B cell (primary cell): ENCODE results near the gene TNXB. TPM values are rescaled to one million over a fixed set of nuclear protein-coding genes. Genes with fewer than 3 reads are reported as not detected.

Experiments used
- ATAC-seq: fragments of 200-7000 bp; cut with Tn5 transposase; one replicate; pipeline ENCODE4 v1.10.0; 2021; ENCODE audit warnings: low read depth, mild to moderate bottlenecking, moderate number of reproducible peaks, moderate library complexity
- CTCF ChIA-PET: fragments of 350-600 bp; sonication (Branson Sonifier 250); formaldehyde crosslinking; loops from one replicate; lab custom pipeline; 2021; ENCODE audit warnings: antibody characterized with exemption, inconsistent platforms; lab: Charles Lee
- POLR2A ChIA-PET: fragments of 350-600 bp; sonication (Branson Sonifier 250); formaldehyde crosslinking; loops from one replicate; lab custom pipeline; 2021; ENCODE audit warnings: antibody characterized with exemption; lab: Charles Lee
- DNase-seq: peaks from one replicate; pipeline ENCODE4 v3.0.0; 2013
- H2AFZ ChIP-seq: 2 replicates; pipeline ENCODE4 v1.6.1; 2012; ENCODE audit warnings: mild to moderate bottlenecking, low read depth, low read length; ENCODE audit not compliant: insufficient read depth, poor library complexity, severe bottlenecking
- H3K27ac ChIP-seq, 2 donors: 1 replicate in 1 of 2; 2 replicates in 1 of 2; pipeline ENCODE4 v1.5.1; 2012 to 2013; ENCODE audit warnings: low read length in 2 of 2, mild to moderate bottlenecking in 2 of 2, moderate library complexity in 1 of 2
- H3K27me3 ChIP-seq, 4 experiments: fragments of 200-600 bp in 1 of 4; sonication (generic) in 1 of 4; replicated peaks in 1 of 4; 1 replicate in 2 of 4; 2 replicates in 2 of 4; pipeline versions ENCODE4 v1.6.1 to v1.7.0; 2013 to 2016; ENCODE audit warnings: low read length in 3 of 4, mild to moderate bottlenecking in 2 of 4, mixed read lengths in 1 of 4, moderate library complexity in 1 of 4; ENCODE audit not compliant: insufficient read depth in 4 of 4, control insufficient read depth in 3 of 4; ENCODE audit errors: control extremely low read depth in 1 of 4
- H3K36me3 ChIP-seq, 2 experiments: replicated peaks in 1 of 2; 1 replicate in 1 of 2; 2 replicates in 1 of 2; pipeline versions ENCODE4 v1.6.1 to v1.7.1; 2013; ENCODE audit warnings: low read length in 1 of 2; ENCODE audit not compliant: insufficient read depth in 2 of 2, control insufficient read depth in 1 of 2; ENCODE audit errors: control extremely low read depth in 1 of 2, extremely low read depth in 1 of 2
- H3K4me1 ChIP-seq, 2 donors: fragments of 200-600 bp in 1 of 2; sonication (generic) in 1 of 2; 1 replicate in 1 of 2; 2 replicates in 1 of 2; pipeline versions ENCODE4 v1.5.1 to v1.6.1; 2013 to 2017; ENCODE audit warnings: low read length in 2 of 2; ENCODE audit not compliant: control insufficient read depth in 2 of 2, insufficient read depth in 2 of 2
- H3K4me2 ChIP-seq: replicated peaks from 2 replicates; pipeline ENCODE3; 2012; ENCODE audit warnings: mild to moderate bottlenecking, low read depth, low read length; ENCODE audit not compliant: poor library complexity, severe bottlenecking
- H3K4me3 ChIP-seq, 5 experiments: fragments of 200-600 bp in 1 of 5; sonication (generic) in 1 of 5; 1 replicate in 3 of 5; 2 replicates in 2 of 5; pipeline versions ENCODE4 v1.5.1 to v1.7.0; 2011 to 2016; ENCODE audit warnings: low read length in 4 of 5, mild to moderate bottlenecking in 4 of 5, low read depth in 2 of 5, control low read depth in 1 of 5, moderate library complexity in 1 of 5; ENCODE audit not compliant: insufficient read depth in 1 of 5; ENCODE audit errors: control extremely low read depth in 1 of 5, extremely low read depth in 1 of 5
- H3K79me2 ChIP-seq: fragments of 200-600 bp; sonication (generic); one replicate; pipeline ENCODE4 v1.6.0; 2016; ENCODE audit warnings: low read length; ENCODE audit not compliant: control insufficient read depth, insufficient read depth
- H3K9ac ChIP-seq: fragments of 200-600 bp; sonication (generic); 2 replicates; pipeline ENCODE4 v1.6.1; 2017; ENCODE audit warnings: mild to moderate bottlenecking, low read length, moderate library complexity
- H3K9me3 ChIP-seq, 3 donors: one replicate each; pipeline versions ENCODE4 v1.6.1 to v1.7.1; 2013; ENCODE audit warnings: low read length in 2 of 3; ENCODE audit not compliant: control insufficient read depth in 2 of 3, insufficient read depth in 1 of 3; ENCODE audit errors: control extremely low read depth in 1 of 3
- H4K20me1 ChIP-seq: 2 replicates; pipeline ENCODE4 v1.6.0; 2012; ENCODE audit warnings: mild to moderate bottlenecking, low read length; ENCODE audit not compliant: insufficient read depth, control insufficient read depth, poor library complexity, severe bottlenecking
- H3K27ac Mint-ChIP-seq: one replicate; pipeline ENCODE4 v1.8.0; 2021; ENCODE audit warnings: mixed read lengths
- H3K27me3 Mint-ChIP-seq: one replicate; pipeline ENCODE4 v1.8.0; 2021; ENCODE audit warnings: mixed read lengths
- H3K4me1 Mint-ChIP-seq: one replicate; pipeline ENCODE4 v1.8.0; 2021; ENCODE audit warnings: mixed read lengths
- H3K4me3 Mint-ChIP-seq: one replicate; pipeline ENCODE4 v1.8.0; 2021; ENCODE audit warnings: mixed read lengths
- H3K9me3 Mint-ChIP-seq: one replicate; pipeline ENCODE4 v1.8.0; 2022; ENCODE audit warnings: mixed read lengths; ENCODE audit not compliant: insufficient read depth
- EZH2 ChIP-seq: IDR thresholded peaks from 2 replicates; pipeline ENCODE4 v1.6.1; 2012; ENCODE audit warnings: borderline replicate concordance, low read depth, mild to moderate bottlenecking, moderate library complexity, low read length; ENCODE audit not compliant: insufficient read depth, poor library complexity, severe bottlenecking
- WGBS: methylation state at CpG from one replicate; pipeline ENCODE4 v1.1.5; 2013; ENCODE audit warnings: missing lambda C conversion rate; ENCODE audit not compliant: insufficient coverage; 5-methylcytosine and 5-hydroxymethylcytosine counted together
- intact Hi-C: fragments of 100-400 bp; cut with micrococcal nuclease; formaldehyde crosslinking; loops from one replicate; pipeline ENCODE4 v1.10.0; 2022
- polyA plus RNA-seq: library from polyadenylated mRNA; depleted of rRNA; stranded (reverse); fragments of >200 nt; gene quantifications from 2 replicates; pipeline ENCODE4 v1.2.3, GENCODE V29; 2012
- total RNA-seq, 2 donors: library from RNA; stranded (reverse); fragments of 120-200 nt in 1 of 2; gene quantifications; 1 replicate in 1 of 2; 2 replicates in 1 of 2; pipeline versions ENCODE4 v1.2.3 to v1.2.4, GENCODE V29; 2013 to 2022
- TF ChIP-seq, protein P1 (sequence below): fragments of 200-600 bp; IDR thresholded peaks from one replicate; pipeline ENCODE4 v1.8.0; 2022; ENCODE audit warnings: antibody characterized with exemption, mild to moderate bottlenecking

TNXB gene
- total and polyA plus RNA-seq, 2 donors (not counting 1 experiment from before 2014, with no cell fraction given), result 1.4 to 19.0 TPM

- Mint-ChIP-seq H3K27me3 (peaks cover 35% of the 10 kb centered on the region), H3K9me3 (no peaks in the 10 kb centered on the region), H3K4me1 (peaks cover 48% of the 10 kb centered on the region), H3K27ac (peak within 1 kb of the TSS; percentile 58), H3K4me3 (peak within 1 kb of the TSS; percentile 99)
- peaks cover 0 to 54% (median 19%) of the 10 kb centered on the region in 4 experiments for H3K27me3 ChIP-seq
- ChIA-PET CTCF (interaction anchor here (0.6 to 1.3 kb wide), 10 partner anchors 22 to 1194 kb away, joined by 3 to 11 read pairs (median 4); partner anchors contain the start of genes AGPAT1, FKBPL and GPSM3), POLR2A (interaction anchor here (0.6 to 1.3 kb wide), 4 partner anchors 24 to 1536 kb away, joined by 3 to 6 read pairs (median 5); partner anchors contain the start of genes MRPS18B and PBX2)
- H3K79me2 ChIP-seq, result no peaks in the 10 kb centered on the region
- intact Hi-C loops, result loop anchor here (1.0 to 10.0 kb wide), 7 partner anchors 24 to 607 kb away; partner anchors contain the start of genes ATP6V1G2, FKBPL, NFKBIL1 and RNF5
- H3K4me1 ChIP-seq, result peaks cover 27 to 34% of the 10 kb centered on the region in 2 donors
- no peak within 1 kb of the TSS for H3K27ac ChIP-seq
- H3K36me3 ChIP-seq, result no peaks in the 10 kb centered on the region
- peak within 1 kb of the TSS; percentile 89 for H3K4me2 ChIP-seq
- no peaks in the 10 kb centered on the region for H4K20me1 ChIP-seq
- WGBS, result 2% methylated on average over 38 of the region's 52 CpGs
- peak within 1 kb of the TSS; percentile 81 for H2AFZ ChIP-seq
- H3K9ac ChIP-seq, result peak within 1 kb of the TSS; percentile 69
- peak; percentile 32 for ATAC-seq
- TF ChIP-seq EZH2, result no peak
- TF ChIP-seq, protein P1, sequence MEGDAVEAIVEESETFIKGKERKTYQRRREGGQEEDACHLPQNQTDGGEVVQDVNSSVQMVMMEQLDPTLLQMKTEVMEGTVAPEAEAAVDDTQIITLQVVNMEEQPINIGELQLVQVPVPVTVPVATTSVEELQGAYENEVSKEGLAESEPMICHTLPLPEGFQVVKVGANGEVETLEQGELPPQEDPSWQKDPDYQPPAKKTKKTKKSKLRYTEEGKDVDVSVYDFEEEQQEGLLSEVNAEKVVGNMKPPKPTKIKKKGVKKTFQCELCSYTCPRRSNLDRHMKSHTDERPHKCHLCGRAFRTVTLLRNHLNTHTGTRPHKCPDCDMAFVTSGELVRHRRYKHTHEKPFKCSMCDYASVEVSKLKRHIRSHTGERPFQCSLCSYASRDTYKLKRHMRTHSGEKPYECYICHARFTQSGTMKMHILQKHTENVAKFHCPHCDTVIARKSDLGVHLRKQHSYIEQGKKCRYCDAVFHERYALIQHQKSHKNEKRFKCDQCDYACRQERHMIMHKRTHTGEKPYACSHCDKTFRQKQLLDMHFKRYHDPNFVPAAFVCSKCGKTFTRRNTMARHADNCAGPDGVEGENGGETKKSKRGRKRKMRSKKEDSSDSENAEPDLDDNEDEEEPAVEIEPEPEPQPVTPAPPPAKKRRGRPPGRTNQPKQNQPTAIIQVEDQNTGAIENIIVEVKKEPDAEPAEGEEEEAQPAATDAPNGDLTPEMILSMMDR, result no peak
- peak; percentile 65 for DNase-seq
- peak within 1 kb of the TSS; percentile 59 to 75 (median 68) for H3K4me3 ChIP-seq
- peaks cover 0 to 12% (median under 1%) of the 10 kb centered on the region in 3 donors for H3K9me3 ChIP-seq
These were observed 44.7 kb upstream of the TNXB start, which contains the start of gene PPT2 for GRCh38 chr6:32153564-32154513. TSS of gene PPT2 (plus strand) at chr6:32154141. CDS start at chr6:32154595, 454 bp downstream.
